HepG2 (cell line): ENCODE results near the gene PDE9A.

Source experiments
- CENPBD1 ChIP-seq: sonication (generic); formaldehyde crosslinking; IDR thresholded peaks from 2 replicates; pipeline ENCODE4 v1.8.0; 2022; ENCODE audit warnings: missing genetic modification reagents, low read depth, mild to moderate bottlenecking, borderline replicate concordance
- GTF2F1 ChIP-seq: fragments of 150-350 bp; IDR thresholded peaks from 2 replicates; pipeline ENCODE4 v1.6.1; 2014; ENCODE audit warnings: low read length
- MXD1 ChIP-seq: sonication (generic); formaldehyde crosslinking; IDR thresholded peaks from 2 replicates; pipeline ENCODE4 v1.4.0; 2020; ENCODE audit warnings: mild to moderate bottlenecking, missing genetic modification reagents
- NCOR1 ChIP-seq: fragments of 200-600 bp; sonication (generic); IDR thresholded peaks from 2 replicates; pipeline ENCODE4 v1.7.0; 2017; ENCODE audit warnings: antibody characterized with exemption, low read length, borderline replicate concordance
- NR1H2 ChIP-seq: sonication (generic); formaldehyde crosslinking; IDR thresholded peaks from 2 replicates; pipeline ENCODE4 v1.8.1; 2022; ENCODE audit warnings: low read depth, missing genetic modification reagents, borderline replicate concordance
- PBX3 ChIP-seq: sonication (generic); formaldehyde crosslinking; IDR thresholded peaks from 2 replicates; pipeline ENCODE4 v1.8.1; 2023; ENCODE audit warnings: missing genetic modification reagents, inconsistent platforms, borderline replicate concordance
- TOE1 ChIP-seq: sonication (generic); formaldehyde crosslinking; IDR thresholded peaks from 2 replicates; pipeline ENCODE4 v1.4.0; 2020; ENCODE audit warnings: mild to moderate bottlenecking, missing genetic modification reagents
- ZNF326 ChIP-seq: sonication (generic); formaldehyde crosslinking; IDR thresholded peaks from 2 replicates; pipeline ENCODE4 v1.4.0; 2020; ENCODE audit warnings: missing genetic modification reagents, borderline replicate concordance

- TF ChIP-seq CENPBD1 (CRISPR knock-in tag) = no peak
- TF ChIP-seq ZNF326 (CRISPR knock-in tag) = no peak
- no peak for TF ChIP-seq TOE1
- TF ChIP-seq NCOR1 = no peak
- TF ChIP-seq MXD1 = no peak
- no peak for TF ChIP-seq PBX3 (CRISPR knock-in tag)
- no peak for TF ChIP-seq GTF2F1
- no peak for TF ChIP-seq NR1H2 (CRISPR knock-in tag)
These were observed 34.7 kb upstream of the PDE9A start for GRCh38 chr21:42618707-42619102.
